Gastroesophageal sphincter (tissue), 4 donors: Measurements from ENCODE around the gene PANK1. TPM values are rescaled to one million over a fixed set of nuclear protein-coding genes. Genes with fewer than 3 reads are reported as not detected.

Source experiments
- ATAC-seq: fragments of 150-250 bp; one replicate; pipeline ENCODE4 v1.9.1; 2016; ENCODE audit warnings: mild to moderate bottlenecking, moderate library complexity
- H3K27ac ChIP-seq, 4 donors: fragments of 200-600 bp; sonication (generic) in 3 of 4; 1 replicate in 3 of 4; 2 replicates in 1 of 4; pipeline ENCODE4 v1.5.1; 2016 to 2019
- H3K27me3 ChIP-seq: fragments of 200-600 bp; sonication (generic); one replicate; pipeline ENCODE4 v1.5.1; 2019
- H3K36me3 ChIP-seq, 2 donors: fragments of 200-600 bp; sonication (generic); one replicate each; pipeline ENCODE4 v1.5.1; 2019; ENCODE audit warnings: control low read depth in 1 of 2
- H3K4me1 ChIP-seq, 3 donors: fragments of 200-600 bp; sonication (generic); 1 replicate in 2 of 3; 2 replicates in 1 of 3; pipeline ENCODE4 v1.5.1; 2016 to 2019; ENCODE audit warnings: control low read depth in 2 of 3
- H3K4me3 ChIP-seq, 2 donors: fragments of 200-600 bp; sonication (generic); one replicate each; pipeline ENCODE4 v1.5.1; 2019; ENCODE audit warnings: mild to moderate bottlenecking in 1 of 2, moderate library complexity in 1 of 2
- H3K9me3 ChIP-seq, 3 donors: fragments of 200-600 bp; sonication (generic); one replicate each; pipeline ENCODE4 v1.5.1; 2017 to 2019; ENCODE audit warnings: control low read depth in 2 of 3
- CTCF ChIP-seq, 4 experiments: fragments of 200-600 bp in 2 of 4; fragments of 450-650 bp in 2 of 4; sonication (generic) in 1 of 4; IDR thresholded peaks; one replicate each; pipeline ENCODE4 v1.5.1; 2017 to 2019; ENCODE audit warnings: antibody characterized with exemption in 4 of 4, mild to moderate bottlenecking in 2 of 4, moderate library complexity in 2 of 4
- EP300 ChIP-seq: sonication (generic); formaldehyde crosslinking; IDR thresholded peaks from one replicate; pipeline ENCODE4 v1.6.1; 2017; ENCODE audit warnings: antibody characterized with exemption, mild to moderate bottlenecking
- POLR2A ChIP-seq, 2 donors: fragments of 450-650 bp; IDR thresholded peaks; one replicate each; pipeline ENCODE4 v1.6.1; 2017; ENCODE audit warnings: antibody characterized with exemption in 2 of 2, mild to moderate bottlenecking in 2 of 2, moderate library complexity in 1 of 2
- POLR2AphosphoS5 ChIP-seq: sonication (generic); formaldehyde crosslinking; IDR thresholded peaks from one replicate; pipeline ENCODE4 v1.6.1; 2017; ENCODE audit warnings: antibody characterized with exemption
- WGBS, 2 donors: methylation state at CpG; one replicate each; pipeline ENCODE4 v1.1.5; 2018; ENCODE audit warnings: low coverage in 1 of 2; 5-methylcytosine and 5-hydroxymethylcytosine counted together
- total RNA-seq, 4 donors: library from RNA; depleted of rRNA; stranded (reverse); fragments of >200 nt; gene quantifications; one replicate each; pipeline ENCODE4 v1.1.0, GENCODE V29; 2016

Gene PANK1
- total RNA-seq, 4 donors from 2014 or later: 3.6 to 4.9 (median 4.1) TPM

- 100% methylated on average over 1 of the region's 1 CpG; no CpG with 5 or more reads in 1 of the 2 donors for WGBS, 2 donors
- no peak for ATAC-seq
These were observed 88.4 kb downstream of the PANK1 start for GRCh38 chr10:89556600-89556999.

GRCh38 chr10:89555688-89556445 is 89.2 kb downstream of the PANK1 start:
- 74 to 94% methylated on average over 5 to 7 of the region's 7 CpGs for WGBS, 2 donors
- H3K27me3 ChIP-seq: no peaks in the 10 kb centered on the region
- peaks cover 0 to 7% (median 0%) of the 10 kb centered on the region in 3 donors for H3K4me1 ChIP-seq
- H3K27ac ChIP-seq: no peak overlapping the region
- peak in 2 of 4 experiments; percentile 6 to 8 for TF ChIP-seq CTCF (IDR thresholded peaks at IDR 0.05)
- TF ChIP-seq POLR2AphosphoS5: no peak
- H3K36me3 ChIP-seq: no peaks in the 10 kb centered on the region
- no peak overlapping the region for H3K4me3 ChIP-seq
- ATAC-seq: no peak
- H3K9me3 ChIP-seq: no peaks in the 10 kb centered on the region

More at GRCh38 chr10:89556600-89556999, 88.4 kb downstream of the PANK1 start:
- H3K27me3 ChIP-seq: no peaks in the 10 kb centered on the region
- peaks cover 0 to 7% (median 0%) of the 10 kb centered on the region in 3 donors for H3K4me1 ChIP-seq
- H3K9me3 ChIP-seq: no peaks in the 10 kb centered on the region
- no peak overlapping the region for H3K27ac ChIP-seq
- TF ChIP-seq POLR2AphosphoS5 (no peak), CTCF (IDR thresholded peaks at IDR 0.05) (no peak), POLR2A (IDR thresholded peaks at IDR 0.05) (no peak), EP300 (no peak)
- H3K36me3 ChIP-seq: no peaks in the 10 kb centered on the region
- H3K4me3 ChIP-seq: no peak overlapping the region

GRCh38 chr10:89554433-89554832 is 90.6 kb downstream of the PANK1 start:
- H3K4me3 ChIP-seq: no peak overlapping the region
- no peaks in the 10 kb centered on the region for H3K9me3 ChIP-seq
- ATAC-seq: no peak
- H3K4me1 ChIP-seq: peaks cover 0 to 7% (median 0%) of the 10 kb centered on the region in 3 donors
- H3K27me3 ChIP-seq: no peaks in the 10 kb centered on the region
- no peaks in the 10 kb centered on the region for H3K36me3 ChIP-seq
- no peak for TF ChIP-seq CTCF (IDR thresholded peaks at IDR 0.05)
- TF ChIP-seq POLR2AphosphoS5: no peak
- TF ChIP-seq POLR2A (IDR thresholded peaks at IDR 0.05): no peak
- no peak for TF ChIP-seq EP300
- 86 to 88% methylated on average over 1 of the region's 1 CpG for WGBS, 2 donors
- no peak overlapping the region for H3K27ac ChIP-seq

- Histone ChIP-seq H3K9me3 (no peaks in the 10 kb centered on the region), H3K36me3 (no peaks in the 10 kb centered on the region), H3K4me1 (peaks cover 0 to 7% (median 0%) of the 10 kb centered on the region in 3 donors), H3K27ac (peak overlapping the region in 1 of 4 donors; percentile 47), H3K27me3 (no peaks in the 10 kb centered on the region), H3K4me3 (no peak overlapping the region)
- no peak for TF ChIP-seq EP300
- TF ChIP-seq POLR2AphosphoS5: peak; percentile 55
- 24 to 47% methylated on average over 2 to 5 of the region's 5 CpGs for WGBS, 2 donors
- ATAC-seq: peak; percentile 83
These were observed 91.8 kb downstream of the PANK1 start for GRCh38 chr10:89553064-89553734.

- Histone ChIP-seq H3K9me3 (no peaks in the 10 kb centered on the region), H3K27ac (no peak overlapping the region), H3K4me3 (no peak overlapping the region), H3K4me1 (peaks cover 0 to 7% (median 0%) of the 10 kb centered on the region in 3 donors), H3K36me3 (no peaks in the 10 kb centered on the region), H3K27me3 (no peaks in the 10 kb centered on the region)
- 83 to 97% methylated on average over 2 to 4 of the region's 4 CpGs for WGBS, 2 donors
- ATAC-seq: no peak
- no peak for TF ChIP-seq POLR2A (IDR thresholded peaks at IDR 0.05)
- no peak for TF ChIP-seq EP300
- no peak for TF ChIP-seq CTCF (IDR thresholded peaks at IDR 0.05)
- no peak for TF ChIP-seq POLR2AphosphoS5
These were observed 92.8 kb downstream of the PANK1 start for GRCh38 chr10:89552213-89552612.
